K562 (cell line): Measurements from ENCODE around the gene CRYBG2. TPM values are rescaled to one million over a fixed set of nuclear protein-coding genes. Genes with fewer than 3 reads are reported as not detected.

Experiments
- CSDE1 ChIP-seq, 2 experiments: fragments of 450-650 bp; IDR thresholded peaks; 2 replicates each; pipeline ENCODE4 v1.6.1; 2016; ENCODE audit warnings: mild to moderate bottlenecking in 1 of 2
- EGR1 ChIP-seq: fragments of 450-650 bp; conservative IDR thresholded peaks from 2 replicates; pipeline ENCODE4 v1.6.1; 2017; ENCODE audit warnings: mild to moderate bottlenecking
- RBFOX2 ChIP-seq: fragments of 200-400 bp; formaldehyde crosslinking; IDR thresholded peaks from 2 replicates; pipeline ENCODE4 v1.6.1; 2017; ENCODE audit warnings: low read depth, mild to moderate bottlenecking, low read length, moderate library complexity
- polyA plus RNA-seq, 8 experiments: library from polyadenylated mRNA; depleted of rRNA in 4 of 8; stranded (reverse) in 5 of 8; unstranded in 3 of 8; fragments of >200 nt; fragmentation: Nextera tagmentation in 2 of 8; fragmentation: Illumina TruSeq in 1 of 8; extraction: Ambion mirVana in 2 of 8; extraction: Trizol in 1 of 8; gene quantifications; 2 replicates each; pipeline versions ENCODE4 v1.2.1 to v1.2.3, GENCODE V29; 2011 to 2014; ENCODE audit warnings: inconsistent platforms in 1 of 8, missing spikeins in 1 of 8
- total RNA-seq, 7 experiments: library from RNA; depleted of rRNA in 6 of 7; stranded (reverse); fragments of >200 nt in 6 of 7; fragmentation: Illumina TruSeq in 2 of 7; extraction: Trizol in 2 of 7; gene quantifications; 2 replicates each; pipeline versions ENCODE4 v1.2.1 to v1.2.3, GENCODE V29; 2011 to 2021; ENCODE audit warnings: low replicate concordance in 1 of 7
- TF ChIP-seq, protein P1 (sequence below): fragments of 450-650 bp; IDR thresholded peaks from 2 replicates; pipeline ENCODE4 v1.6.1; 2016; ENCODE audit warnings: low read depth

The CRYBG2 gene
- total and polyA plus RNA-seq, 9 of the 15 experiments (the other 6 are each of a cell fraction or from before 2014, with no cell fraction given), result 0.39 to 8.5 (median 3.7) TPM

GRCh38 chr1:26320896-26321295 lies 33.0 kb downstream of the CRYBG2 start (continued):
- TF ChIP-seq, protein P1, sequence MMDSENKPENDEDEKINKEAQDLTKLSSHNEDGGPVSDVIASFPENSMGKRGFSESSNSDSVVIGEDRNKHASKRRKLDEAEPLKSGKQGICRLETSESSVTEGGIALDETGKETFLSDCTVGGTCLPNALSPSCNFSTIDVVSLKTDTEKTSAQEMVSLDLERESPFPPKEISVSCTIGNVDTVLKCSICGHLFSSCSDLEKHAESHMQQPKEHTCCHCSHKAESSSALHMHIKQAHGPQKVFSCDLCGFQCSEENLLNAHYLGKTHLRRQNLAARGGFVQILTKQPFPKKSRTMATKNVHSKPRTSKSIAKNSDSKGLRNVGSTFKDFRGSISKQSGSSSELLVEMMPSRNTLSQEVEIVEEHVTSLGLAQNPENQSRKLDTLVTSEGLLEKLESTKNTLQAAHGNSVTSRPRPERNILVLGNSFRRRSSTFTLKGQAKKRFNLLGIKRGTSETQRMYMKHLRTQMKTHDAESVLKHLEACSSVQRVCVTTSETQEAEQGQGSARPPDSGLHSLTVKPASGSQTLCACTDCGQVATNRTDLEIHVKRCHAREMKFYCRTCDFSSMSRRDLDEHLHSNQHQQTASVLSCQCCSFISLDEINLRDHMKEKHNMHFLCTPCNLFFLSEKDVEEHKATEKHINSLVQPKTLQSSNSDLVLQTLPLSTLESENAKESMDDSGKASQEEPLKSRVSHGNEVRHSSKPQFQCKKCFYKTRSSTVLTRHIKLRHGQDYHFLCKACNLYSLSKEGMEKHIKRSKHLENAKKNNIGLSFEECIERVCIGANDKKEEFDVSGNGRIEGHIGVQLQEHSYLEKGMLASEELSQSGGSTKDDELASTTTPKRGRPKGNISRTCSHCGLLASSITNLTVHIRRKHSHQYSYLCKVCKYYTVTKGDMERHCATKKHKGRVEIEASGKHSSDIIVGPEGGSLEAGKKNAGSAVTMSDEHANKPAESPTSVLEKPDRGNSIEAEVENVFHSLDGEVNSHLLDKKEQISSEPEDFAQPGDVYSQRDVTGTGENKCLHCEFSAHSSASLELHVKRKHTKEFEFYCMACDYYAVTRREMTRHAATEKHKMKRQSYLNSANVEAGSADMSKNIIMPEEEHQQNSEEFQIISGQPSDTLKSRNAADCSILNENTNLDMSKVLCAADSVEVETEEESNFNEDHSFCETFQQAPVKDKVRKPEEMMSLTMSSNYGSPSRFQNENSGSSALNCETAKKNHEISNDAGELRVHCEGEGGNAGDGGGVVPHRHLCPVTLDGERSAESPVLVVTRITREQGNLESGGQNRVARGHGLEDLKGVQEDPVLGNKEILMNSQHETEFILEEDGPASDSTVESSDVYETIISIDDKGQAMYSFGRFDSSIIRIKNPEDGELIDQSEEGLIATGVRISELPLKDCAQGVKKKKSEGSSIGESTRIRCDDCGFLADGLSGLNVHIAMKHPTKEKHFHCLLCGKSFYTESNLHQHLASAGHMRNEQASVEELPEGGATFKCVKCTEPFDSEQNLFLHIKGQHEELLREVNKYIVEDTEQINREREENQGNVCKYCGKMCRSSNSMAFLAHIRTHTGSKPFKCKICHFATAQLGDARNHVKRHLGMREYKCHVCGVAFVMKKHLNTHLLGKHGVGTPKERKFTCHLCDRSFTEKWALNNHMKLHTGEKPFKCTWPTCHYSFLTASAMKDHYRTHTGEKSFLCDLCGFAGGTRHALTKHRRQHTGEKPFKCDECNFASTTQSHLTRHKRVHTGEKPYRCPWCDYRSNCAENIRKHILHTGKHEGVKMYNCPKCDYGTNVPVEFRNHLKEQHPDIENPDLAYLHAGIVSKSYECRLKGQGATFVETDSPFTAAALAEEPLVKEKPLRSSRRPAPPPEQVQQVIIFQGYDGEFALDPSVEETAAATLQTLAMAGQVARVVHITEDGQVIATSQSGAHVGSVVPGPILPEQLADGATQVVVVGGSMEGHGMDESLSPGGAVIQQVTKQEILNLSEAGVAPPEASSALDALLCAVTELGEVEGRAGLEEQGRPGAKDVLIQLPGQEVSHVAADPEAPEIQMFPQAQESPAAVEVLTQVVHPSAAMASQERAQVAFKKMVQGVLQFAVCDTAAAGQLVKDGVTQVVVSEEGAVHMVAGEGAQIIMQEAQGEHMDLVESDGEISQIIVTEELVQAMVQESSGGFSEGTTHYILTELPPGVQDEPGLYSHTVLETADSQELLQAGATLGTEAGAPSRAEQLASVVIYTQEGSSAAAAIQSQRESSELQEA, result no peak
- TF ChIP-seq CSDE1 (IDR thresholded peaks at IDR 0.05) (no peak), EGR1 (0 out of 2 replicates have a peak, but pooled peaks have one; percentile 19), RBFOX2 (peak; percentile 37; the same call in 1 of the 2 replicates)
